22Rv1 (cell line): ENCODE results near the gene PDE2A.

Experiments
- ZFX ChIP-seq: fragments of 450-650 bp; IDR thresholded peaks from 2 replicates; pipeline ENCODE4 v1.6.1; 2017; ENCODE audit warnings: antibody characterized with exemption, borderline replicate concordance
- TF ChIP-seq, protein P1 (sequence below): fragments of 450-650 bp; IDR thresholded peaks from 2 replicates; pipeline ENCODE4 v1.5.1; 2017; ENCODE audit warnings: mild to moderate bottlenecking

DNA sequence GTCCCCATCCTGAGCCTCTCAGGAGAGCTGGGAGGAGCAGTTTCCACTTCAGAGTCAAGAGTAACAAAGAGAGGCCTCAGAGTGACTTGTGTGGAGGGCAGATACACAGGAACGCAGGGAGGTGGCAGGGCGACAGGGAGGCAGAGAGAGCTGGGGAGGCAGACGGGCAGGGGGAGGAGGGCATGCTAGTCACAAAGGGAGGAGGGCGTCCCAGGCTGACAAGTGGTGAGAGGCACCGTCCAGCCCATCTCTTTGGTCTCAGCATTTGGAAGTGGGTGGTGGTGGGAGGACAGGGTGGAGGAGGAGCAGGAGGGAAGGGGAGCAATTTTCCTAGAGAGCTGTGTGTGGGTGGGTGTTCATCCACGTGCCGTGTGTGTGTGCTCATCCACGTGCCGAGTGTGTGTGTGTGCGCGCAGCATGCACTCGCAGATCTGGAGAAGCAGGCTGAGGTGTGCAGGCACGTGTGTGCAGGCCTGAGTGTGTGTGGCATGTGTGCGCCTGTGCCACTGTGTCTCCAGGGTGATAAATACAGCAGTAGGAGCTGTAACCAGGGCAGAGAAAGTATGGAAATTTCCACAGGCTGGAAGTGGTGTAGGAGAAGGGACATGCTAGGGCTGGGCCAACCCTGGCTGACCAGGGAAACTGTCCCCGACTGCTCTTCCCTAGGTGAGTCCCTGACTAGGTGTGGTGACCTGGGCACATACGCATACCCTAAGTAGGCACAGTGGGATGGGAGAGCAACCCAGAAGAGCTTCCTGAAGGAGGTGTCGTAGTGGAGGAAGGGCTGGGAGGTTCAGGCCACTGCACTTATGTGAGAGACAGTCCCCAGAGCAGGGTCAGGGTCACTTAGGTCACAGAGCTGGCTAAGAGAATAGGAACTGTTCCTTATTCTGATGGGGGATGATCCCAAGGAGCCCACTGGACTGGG, 7.3 kb upstream of the PDE2A start:
- TF ChIP-seq, protein P1, sequence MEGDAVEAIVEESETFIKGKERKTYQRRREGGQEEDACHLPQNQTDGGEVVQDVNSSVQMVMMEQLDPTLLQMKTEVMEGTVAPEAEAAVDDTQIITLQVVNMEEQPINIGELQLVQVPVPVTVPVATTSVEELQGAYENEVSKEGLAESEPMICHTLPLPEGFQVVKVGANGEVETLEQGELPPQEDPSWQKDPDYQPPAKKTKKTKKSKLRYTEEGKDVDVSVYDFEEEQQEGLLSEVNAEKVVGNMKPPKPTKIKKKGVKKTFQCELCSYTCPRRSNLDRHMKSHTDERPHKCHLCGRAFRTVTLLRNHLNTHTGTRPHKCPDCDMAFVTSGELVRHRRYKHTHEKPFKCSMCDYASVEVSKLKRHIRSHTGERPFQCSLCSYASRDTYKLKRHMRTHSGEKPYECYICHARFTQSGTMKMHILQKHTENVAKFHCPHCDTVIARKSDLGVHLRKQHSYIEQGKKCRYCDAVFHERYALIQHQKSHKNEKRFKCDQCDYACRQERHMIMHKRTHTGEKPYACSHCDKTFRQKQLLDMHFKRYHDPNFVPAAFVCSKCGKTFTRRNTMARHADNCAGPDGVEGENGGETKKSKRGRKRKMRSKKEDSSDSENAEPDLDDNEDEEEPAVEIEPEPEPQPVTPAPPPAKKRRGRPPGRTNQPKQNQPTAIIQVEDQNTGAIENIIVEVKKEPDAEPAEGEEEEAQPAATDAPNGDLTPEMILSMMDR = no peak
- TF ChIP-seq ZFX = no peak
